Keratinocyte (primary cell): ENCODE results near the gene ADAMTS9.

ENCODE experiments used
- CTCF ChIP-seq, 3 experiments: IDR thresholded peaks in 1 of 3; conservative IDR thresholded peaks in 1 of 3; optimal IDR thresholded peaks in 1 of 3; 2 replicates in 2 of 3; 3 replicates in 1 of 3; pipeline versions ENCODE3 to v1.5.1; 2011; ENCODE audit warnings: low read length in 3 of 3, mild to moderate bottlenecking in 3 of 3, moderate library complexity in 2 of 3, control low read depth in 1 of 3, inconsistent platforms in 1 of 3; ENCODE audit not compliant: insufficient read depth in 2 of 3; ENCODE audit errors: extremely low read depth in 1 of 3
- EZH2 ChIP-seq: IDR thresholded peaks from one replicate; pipeline ENCODE4 v1.6.1; 2012; ENCODE audit warnings: inconsistent platforms, mild to moderate bottlenecking, low read length, moderate library complexity

GRCh38 chr3:64617610-64618009 lies 70.2 kb downstream of the ADAMTS9 start:
- TF ChIP-seq CTCF (optimal IDR thresholded peaks at IDR 0.05 in 1 of 3, IDR thresholded peaks at IDR 0.05 in 1 of 3, conservative IDR thresholded peaks at IDR 0.05 in 1 of 3; ENCODE audit: extremely low read depth in 1 of 3, insufficient read depth in 2 of 3, low read length in 3 of 3) (no peak), EZH2 (no peak)
